HCT116 (cell line): ENCODE measurements around the gene TBC1D1. TPM values are rescaled to one million over a fixed set of nuclear protein-coding genes. Genes with fewer than 3 reads are reported as not detected.

Experiments used
- ATAC-seq: fragments of 200-7000 bp; cut with Tn5 transposase; 2 replicates; pipeline ENCODE4 v1.9.1; 2020; ENCODE audit warnings: mild to moderate bottlenecking, moderate library complexity
- BruUV-seq: library from RNA; stranded (reverse); fragments of 400-500 nt; replicated peaks from 2 replicates; lab custom pipeline; 2021; lab: Mats Ljungman, UMichigan
- CTCF ChIA-PET: fragments of 300-600 bp; sonication (Branson Sonifier 250); formaldehyde crosslinking; loops from one replicate; lab custom pipeline; 2021; ENCODE audit warnings: antibody characterized with exemption; lab: Charles Lee
- POLR2A ChIA-PET: fragments of 300-600, 350-600 bp; sonication (Branson Sonifier 250); formaldehyde crosslinking; loops from one replicate; lab custom pipeline; 2021; ENCODE audit warnings: antibody characterized with exemption; lab: Charles Lee
- RAD21 ChIA-PET, 2 experiments: fragments of 300-600 bp; sonication (Branson Sonifier 250); formaldehyde crosslinking; loops; one replicate each; lab custom pipeline; 2023; ENCODE audit warnings: low total read pairs in 2 of 2; ENCODE audit not compliant: uncharacterized antibody in 2 of 2, unreplicated experiment in 2 of 2, low non-redundant PET in 1 of 2; lab: Charles Lee
- DNase-seq: peaks from one replicate; pipeline ENCODE4 v3.0.0-alpha.2; 2010; ENCODE audit warnings: low read depth, low spot score
- H2AFZ ChIP-seq: fragments of 200-600 bp; shearing (Covaris generic), sonication (generic); 2 replicates; pipeline ENCODE4 v1.6.1; 2017; ENCODE audit warnings: low read depth, mixed run types, mixed read lengths, antibody characterized with exemption, low read length; ENCODE audit not compliant: poor library complexity, severe bottlenecking
- H3K27ac ChIP-seq: 2 replicates; pipeline ENCODE4 v1.5.1; 2012; ENCODE audit warnings: low read depth, low read length
- H3K27me3 ChIP-seq: fragments of 200-600 bp; sonication (generic); 2 replicates; pipeline ENCODE4 v1.6.1; 2016; ENCODE audit warnings: mixed run types, low read length, mixed read lengths; ENCODE audit not compliant: insufficient read depth
- H3K36me3 ChIP-seq, 2 experiments: fragments of 200-500 bp in 1 of 2; fragments of 200-600 bp in 1 of 2; sonication (Bioruptor generic) in 1 of 2; sonication (generic) in 1 of 2; 2 replicates each; pipeline versions ENCODE4 v1.5.1 to v1.6.1; 2014 to 2016; ENCODE audit warnings: low read length in 2 of 2, inconsistent platforms in 1 of 2, mixed read lengths in 1 of 2, mixed run types in 1 of 2; ENCODE audit not compliant: insufficient read depth in 2 of 2, control insufficient read depth in 1 of 2
- H3K4me1 ChIP-seq, 2 experiments: fragments of 200-600 bp in 1 of 2; sonication (generic) in 1 of 2; 2 replicates each; pipeline versions ENCODE4 v1.5.1 to v1.6.1; 2012 to 2017; ENCODE audit warnings: low read length in 2 of 2, inconsistent platforms in 1 of 2, mild to moderate bottlenecking in 1 of 2, mixed read lengths in 1 of 2, mixed run types in 1 of 2, moderate library complexity in 1 of 2; ENCODE audit not compliant: insufficient read depth in 2 of 2, control insufficient read depth in 1 of 2
- H3K4me2 ChIP-seq: fragments of 200-600 bp; sonication (generic); 2 replicates; pipeline ENCODE4 v1.6.1; 2017; ENCODE audit warnings: mixed run types, low read length, mixed read lengths
- H3K4me3 ChIP-seq, 2 experiments: fragments of 200-600 bp in 1 of 2; sonication (generic) in 1 of 2; replicated peaks in 1 of 2; 2 replicates each; pipeline ENCODE4 v1.5.1; 2011 to 2016; ENCODE audit warnings: low read length in 2 of 2, control low read depth in 1 of 2, low read depth in 1 of 2, mild to moderate bottlenecking in 1 of 2, mixed read lengths in 1 of 2, mixed run types in 1 of 2
- H3K79me2 ChIP-seq: fragments of 200-600 bp; sonication (generic); 2 replicates; pipeline ENCODE4 v1.6.1; 2017; ENCODE audit warnings: mild to moderate bottlenecking, mixed run types, low read length, moderate library complexity, mixed read lengths; ENCODE audit not compliant: insufficient read depth
- H3K9ac ChIP-seq: fragments of 200-600 bp; sonication (generic); 2 replicates; pipeline ENCODE4 v1.6.1; 2016; ENCODE audit warnings: low read length, mixed read lengths
- H3K9me2 ChIP-seq: fragments of 200-600 bp; sonication (generic), shearing (Covaris generic); 2 replicates; pipeline ENCODE4 v1.6.1; 2017; ENCODE audit warnings: mixed run types, mild to moderate bottlenecking, moderate library complexity; ENCODE audit not compliant: insufficient read depth
- H3K9me3 ChIP-seq, 2 experiments: fragments of 200-500 bp in 1 of 2; fragments of 200-600 bp in 1 of 2; sonication (Bioruptor generic) in 1 of 2; sonication (generic) in 1 of 2; 2 replicates each; pipeline ENCODE4 v1.6.1; 2014 to 2017; ENCODE audit warnings: low read length in 2 of 2, mixed read lengths in 2 of 2, inconsistent platforms in 1 of 2, low read depth in 1 of 2, mild to moderate bottlenecking in 1 of 2, mixed run types in 1 of 2, moderate library complexity in 1 of 2; ENCODE audit not compliant: control insufficient read depth in 1 of 2, insufficient read depth in 1 of 2
- H4K20me1 ChIP-seq: fragments of 200-600 bp; sonication (generic), shearing (Covaris generic); 2 replicates; pipeline ENCODE4 v1.6.1; 2017; ENCODE audit warnings: mixed run types, mild to moderate bottlenecking, moderate library complexity; ENCODE audit not compliant: insufficient read depth
- ATF3 ChIP-seq: IDR thresholded peaks from 2 replicates; pipeline ENCODE4 v1.6.1; 2012
- CBX3 ChIP-seq: IDR thresholded peaks from 2 replicates; pipeline ENCODE4 v1.6.1; 2012; ENCODE audit warnings: low read depth
- CTCF ChIP-seq, 3 experiments: fragments of 200-600 bp in 1 of 3; sonication (generic) in 1 of 3; IDR thresholded peaks in 2 of 3; conservative IDR thresholded peaks in 1 of 3; 2 replicates each; pipeline ENCODE4 v1.5.1; 2012 to 2017; ENCODE audit warnings: low read depth in 2 of 3, low read length in 2 of 3, antibody characterized with exemption in 1 of 3, borderline replicate concordance in 1 of 3, control low read depth in 1 of 3, mild to moderate bottlenecking in 1 of 3, mixed read lengths in 1 of 3, mixed run types in 1 of 3, moderate library complexity in 1 of 3; ENCODE audit not compliant: insufficient read depth in 1 of 3
- EGR1 ChIP-seq: IDR thresholded peaks from 2 replicates; pipeline ENCODE4 v1.6.1; 2012; ENCODE audit warnings: low read depth
- ELF1 ChIP-seq: IDR thresholded peaks from 2 replicates; pipeline ENCODE4 v1.6.1; 2012; ENCODE audit warnings: low read depth, borderline replicate concordance
- EZH2 ChIP-seq: fragments of 200-600 bp; sonication (generic); IDR thresholded peaks from 2 replicates; pipeline ENCODE4 v1.6.1; 2017; ENCODE audit warnings: antibody characterized with exemption, mixed run types
- FOSL1 ChIP-seq: IDR thresholded peaks from 2 replicates; pipeline ENCODE4 v1.6.1; 2012; ENCODE audit warnings: low read depth
- JUND ChIP-seq: IDR thresholded peaks from 2 replicates; pipeline ENCODE4 v1.6.1; 2012
- MAX ChIP-seq: IDR thresholded peaks from 2 replicates; pipeline ENCODE4 v1.6.1; 2012
- POLR2AphosphoS5 ChIP-seq: IDR thresholded peaks from 2 replicates; pipeline ENCODE4 v1.6.1; 2011; ENCODE audit warnings: mild to moderate bottlenecking, low read depth, low read length, moderate library complexity
- SIN3A ChIP-seq: IDR thresholded peaks from 2 replicates; pipeline ENCODE4 v1.6.1; 2012; ENCODE audit warnings: low read depth
- YY1 ChIP-seq: IDR thresholded peaks from 2 replicates; pipeline ENCODE4 v1.6.1; 2011; ENCODE audit warnings: low read length, low read depth, moderate library complexity, mild to moderate bottlenecking; ENCODE audit not compliant: insufficient replicate concordance; ENCODE audit errors: extremely low read depth
- ZFX ChIP-seq: fragments of 450-650 bp; IDR thresholded peaks from 2 replicates; pipeline ENCODE4 v1.6.1; 2017
- ZNF274 ChIP-seq: fragments of 200-500 bp; sonication (Bioruptor generic); IDR thresholded peaks from 2 replicates; pipeline ENCODE4 v1.6.1; 2014; ENCODE audit warnings: mild to moderate bottlenecking, low read depth, low read length, inconsistent platforms
- intact Hi-C: fragments of 100-400 bp; cut with micrococcal nuclease; formaldehyde crosslinking; loops from 2 replicates; pipeline ENCODE4 v1.10.0; 2022
- total RNA-seq: library from RNA; stranded (reverse); gene quantifications from one replicate; pipeline ENCODE4 v1.2.1, GENCODE V29; 2021; ENCODE audit not compliant: unreplicated experiment

TBC1D1 gene
- total RNA-seq, 1 experiment from 2014 or later: 82.7 TPM

- no peak for TF ChIP-seq CTCF (IDR thresholded peaks at IDR 0.05 in 2 of 3, conservative IDR thresholded peaks at IDR 0.05 in 1 of 3; ENCODE audit: borderline replicate concordance in 1 of 3, insufficient read depth in 1 of 3, low read depth in 2 of 3, low read length in 2 of 3)
Measured at GRCh38 chr4:37845201-37845600, 45.7 kb upstream of the TBC1D1 start (continued).

- TF ChIP-seq SIN3A: no peak
- no peak for TF ChIP-seq FOSL1
- no peak for TF ChIP-seq YY1
- TF ChIP-seq ZFX: no peak
- no peak for TF ChIP-seq ATF3
- no peak for TF ChIP-seq MAX
- TF ChIP-seq EGR1: no peak
- TF ChIP-seq JUND: no peak
- no peak for TF ChIP-seq CBX3
- no peak for TF ChIP-seq EZH2
- TF ChIP-seq ELF1: no peak
- no peak for TF ChIP-seq ZNF274
- TF ChIP-seq POLR2AphosphoS5: no peak
- TF ChIP-seq CTCF (IDR thresholded peaks at IDR 0.05 in 2 of 3, conservative IDR thresholded peaks at IDR 0.05 in 1 of 3; ENCODE audit: borderline replicate concordance in 1 of 3, insufficient read depth in 1 of 3, low read depth in 2 of 3, low read length in 2 of 3): no peak
- no peaks in the 10 kb centered on the region for H3K9me3 ChIP-seq
- no peak overlapping the region for H3K4me3 ChIP-seq
- intact Hi-C loops: no loop called here
- no peak for DNase-seq
- no peaks in the 10 kb centered on the region for H3K79me2 ChIP-seq
- CTCF ChIA-PET: interaction anchor here (1.6 kb wide), 1 partner anchor 22 kb away, joined by 3 read pairs; no protein-coding TSS in a partner anchor
- no peak overlapping the region for H3K27ac ChIP-seq
- H4K20me1 ChIP-seq: no peaks in the 10 kb centered on the region
- no peaks in the 10 kb centered on the region for H3K4me1 ChIP-seq
- POLR2A ChIA-PET: no interaction called here
- no peaks in the 10 kb centered on the region for H3K9me2 ChIP-seq
- no peak overlapping the region for H3K9ac ChIP-seq
- H3K36me3 ChIP-seq: peaks cover 32 to 39% of the 10 kb centered on the region in 2 experiments; a peak in 3 of 4 replicates
- no peak for ATAC-seq
- no peak overlapping the region for H2AFZ ChIP-seq
- BruUV-seq: no TSS peak
- RAD21 ChIA-PET: no interaction called here
- no peaks in the 10 kb centered on the region for H3K27me3 ChIP-seq
- H3K4me2 ChIP-seq: no peak overlapping the region
Measured at GRCh38 chr4:37847311-37847884, 43.5 kb upstream of the TBC1D1 start.
